Measurements from ENCODE around the gene JPH2. TPM values are rescaled to one million over a fixed set of nuclear protein-coding genes. Genes with fewer than 3 reads are reported as not detected.
"Not testable (repeated sequence)": the region's sequence is repeated elsewhere in the genome, so short reads cannot be mapped to it uniquely, and the experiment has no call there.

The JPH2 gene
- total and polyA plus RNA-seq, 2 donors: 0.14 to 2.0 TPM

DNA sequence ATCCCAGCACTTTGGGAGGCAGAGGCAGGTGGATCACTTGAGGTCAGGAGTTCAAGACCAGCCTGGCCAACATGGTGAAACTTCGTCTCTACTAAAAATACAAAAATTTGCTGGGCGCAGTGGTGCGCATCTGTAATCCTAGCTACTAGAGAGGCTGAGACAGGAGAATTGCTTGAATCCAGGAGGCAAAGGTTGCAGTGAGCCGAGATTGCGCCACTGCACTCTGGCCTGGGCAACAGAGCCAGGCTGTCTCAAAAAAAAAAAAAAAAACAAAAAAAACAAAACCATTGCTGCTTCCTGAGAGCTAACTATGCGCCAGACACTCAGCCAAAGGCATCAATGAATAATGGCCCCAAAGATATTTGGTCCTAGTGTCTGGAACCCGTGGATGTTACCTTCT lies 57.7 kb downstream of the JPH2 start:
- 95% methylated on average over 7 of the region's 7 CpGs for WGBS
- not testable (repeated sequence) for DNase-seq (ENCODE audit: low read depth in 6 of 9, low spot score in 9 of 9); H3K27ac ChIP-seq (ENCODE audit: low read depth in 1 of 2, low read length in 1 of 2)

DNA sequence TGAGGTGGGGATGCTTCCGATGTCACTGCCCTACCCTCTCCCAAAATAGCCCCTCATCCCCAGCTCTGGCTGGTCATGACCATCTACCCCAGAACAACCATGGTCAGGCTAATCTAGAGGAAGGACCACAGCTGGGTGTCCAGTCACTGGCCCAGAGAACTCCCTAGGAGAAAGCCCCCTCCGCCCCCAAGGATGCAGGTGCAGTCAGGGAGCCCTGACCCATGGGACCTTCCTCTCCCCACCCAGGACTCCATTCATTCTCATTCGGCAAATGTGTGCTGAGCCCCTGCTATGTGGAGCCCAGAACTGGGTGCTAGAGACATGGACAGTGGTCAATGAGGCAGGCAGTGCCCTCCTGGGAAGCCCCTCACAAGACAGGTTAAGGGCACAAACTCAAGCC lies 60.5 kb downstream of the JPH2 start:
- 94% methylated on average over 3 of the region's 3 CpGs for WGBS
- Histone ChIP-seq H3K27ac (ENCODE audit: low read depth in 1 of 2, low read length in 1 of 2) (no peak overlapping the region), H3K27me3 (ENCODE audit: control insufficient read depth in 2 of 2, insufficient read depth in 1 of 2, low read length in 1 of 2) (peaks cover 2 to 14% of the 10 kb centered on the region in 2 donors), H3K4me3 (ENCODE audit: low read length in 2 of 2) (no peak overlapping the region), H3K36me3 (ENCODE audit: control insufficient read depth in 2 of 2, insufficient read depth in 2 of 2, low read length in 1 of 2) (no peaks in the 10 kb centered on the region), H3K4me1 (ENCODE audit: control insufficient read depth in 2 of 2, insufficient read depth in 2 of 2, low read length in 2 of 2) (no peaks in the 10 kb centered on the region), H3K9me3 (ENCODE audit: control insufficient read depth in 2 of 2, insufficient read depth in 1 of 2, low read length in 1 of 2) (no peaks in the 10 kb centered on the region)
- no peak for DNase-seq (ENCODE audit: low read depth in 6 of 9, low spot score in 9 of 9)

More for the DNA sequence above, 57.7 kb downstream of the JPH2 start:
- H3K9me3 ChIP-seq (ENCODE audit: control insufficient read depth in 2 of 2, insufficient read depth in 1 of 2, low read length in 1 of 2); H3K36me3 ChIP-seq (ENCODE audit: control insufficient read depth in 2 of 2, insufficient read depth in 2 of 2, low read length in 1 of 2); H3K4me1 ChIP-seq (ENCODE audit: control insufficient read depth in 2 of 2, insufficient read depth in 2 of 2, low read length in 2 of 2); H3K4me3 ChIP-seq (ENCODE audit: low read length in 2 of 2); H3K27me3 ChIP-seq (ENCODE audit: control insufficient read depth in 2 of 2, insufficient read depth in 1 of 2, low read length in 1 of 2): not testable (repeated sequence)

DNA sequence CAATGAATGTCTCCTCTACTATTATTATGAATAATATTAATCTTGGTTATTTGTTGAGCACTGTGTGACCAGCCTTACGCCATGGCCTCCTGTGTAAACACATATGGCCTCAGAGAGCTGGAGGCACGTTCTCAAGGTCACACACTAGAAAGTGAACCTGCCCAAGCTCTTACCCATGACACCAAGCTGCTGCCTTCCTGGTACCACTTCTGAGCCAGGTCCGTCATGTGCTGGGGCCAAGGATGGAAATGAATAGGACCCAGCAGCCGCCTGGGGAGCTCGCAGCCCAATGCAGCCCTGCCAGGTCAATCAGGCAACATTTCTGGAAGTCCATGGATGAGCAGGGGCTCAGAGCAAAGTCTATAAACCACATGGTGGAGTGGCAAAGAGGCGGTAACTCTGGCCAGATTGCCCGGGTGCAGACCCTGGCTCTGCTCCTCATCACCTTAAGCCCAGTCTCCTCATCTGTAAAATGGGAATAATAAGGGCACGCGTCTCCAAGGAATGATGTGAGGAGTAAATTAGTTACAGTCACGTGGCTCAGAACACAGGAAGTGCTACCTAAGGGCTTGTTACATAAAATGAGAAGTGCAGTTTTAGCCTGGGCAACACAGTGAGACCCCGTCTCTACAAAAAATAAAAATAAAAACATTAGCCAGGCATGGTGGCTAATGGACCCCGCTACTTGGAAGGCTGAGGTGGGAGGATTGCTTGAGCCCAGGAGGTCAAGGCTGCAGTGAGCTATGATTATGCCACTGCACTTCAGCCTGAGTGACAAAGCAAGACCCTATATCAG lies 61.5 kb downstream of the JPH2 start:
- Histone ChIP-seq H3K27ac (ENCODE audit: low read depth in 1 of 2, low read length in 1 of 2) (no peak overlapping the region), H3K27me3 (ENCODE audit: control insufficient read depth in 2 of 2, insufficient read depth in 1 of 2, low read length in 1 of 2) (peaks cover 2 to 14% of the 10 kb centered on the region in 2 donors), H3K4me1 (ENCODE audit: control insufficient read depth in 2 of 2, insufficient read depth in 2 of 2, low read length in 2 of 2) (no peaks in the 10 kb centered on the region), H3K36me3 (ENCODE audit: control insufficient read depth in 2 of 2, insufficient read depth in 2 of 2, low read length in 1 of 2) (no peaks in the 10 kb centered on the region), H3K9me3 (ENCODE audit: control insufficient read depth in 2 of 2, insufficient read depth in 1 of 2, low read length in 1 of 2) (no peaks in the 10 kb centered on the region), H3K4me3 (ENCODE audit: low read length in 2 of 2) (no peak overlapping the region)
- DNase-seq (ENCODE audit: low read depth in 6 of 9, low spot score in 9 of 9): no peak
- 88% methylated on average over 12 of the region's 12 CpGs for WGBS

DNA sequence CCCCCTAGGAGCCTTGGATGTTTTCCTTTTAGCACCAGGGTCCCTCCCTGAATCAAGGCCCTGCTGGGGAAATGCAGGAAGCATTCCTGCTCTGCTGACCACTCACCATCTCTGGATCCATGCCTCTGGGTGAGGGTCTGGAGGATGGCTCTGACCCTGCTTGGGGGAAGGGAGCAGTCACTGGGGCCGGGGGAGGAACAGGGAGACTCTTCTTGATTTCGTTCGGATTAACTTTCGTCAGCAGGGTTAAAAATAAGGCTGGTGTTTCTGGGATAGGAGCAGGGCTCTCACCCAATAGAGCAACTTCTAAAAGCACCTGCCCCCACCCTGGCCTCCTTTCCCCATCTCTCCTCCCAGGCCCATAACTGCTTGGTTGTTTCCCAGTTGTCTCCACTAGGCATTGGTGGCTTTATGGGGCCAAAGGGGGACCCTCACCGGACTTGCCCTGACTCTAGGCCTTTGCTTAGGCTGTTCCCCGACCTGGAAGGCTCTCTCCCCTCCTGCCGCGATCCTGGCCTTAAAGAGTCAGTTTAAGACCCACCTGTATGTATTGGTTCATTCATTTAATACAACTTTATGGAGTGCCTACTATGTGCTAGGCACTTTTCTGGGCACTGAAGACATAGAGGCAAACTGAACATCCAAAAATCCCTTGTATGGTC lies 63.0 kb downstream of the JPH2 start:
- Histone ChIP-seq H3K36me3 (ENCODE audit: control insufficient read depth in 2 of 2, insufficient read depth in 2 of 2, low read length in 1 of 2) (no peaks in the 10 kb centered on the region), H3K27ac (ENCODE audit: low read depth in 1 of 2, low read length in 1 of 2) (no peak overlapping the region), H3K4me3 (ENCODE audit: low read length in 2 of 2) (no peak overlapping the region), H3K4me1 (ENCODE audit: control insufficient read depth in 2 of 2, insufficient read depth in 2 of 2, low read length in 2 of 2) (no peaks in the 10 kb centered on the region), H3K9me3 (ENCODE audit: control insufficient read depth in 2 of 2, insufficient read depth in 1 of 2, low read length in 1 of 2) (no peaks in the 10 kb centered on the region), H3K27me3 (ENCODE audit: control insufficient read depth in 2 of 2, insufficient read depth in 1 of 2, low read length in 1 of 2) (peaks cover 2 to 14% of the 10 kb centered on the region in 2 donors)
- DNase-seq (ENCODE audit: low read depth in 6 of 9, low spot score in 9 of 9): no peak
- WGBS: 95% methylated on average over 8 of the region's 8 CpGs

DNA sequence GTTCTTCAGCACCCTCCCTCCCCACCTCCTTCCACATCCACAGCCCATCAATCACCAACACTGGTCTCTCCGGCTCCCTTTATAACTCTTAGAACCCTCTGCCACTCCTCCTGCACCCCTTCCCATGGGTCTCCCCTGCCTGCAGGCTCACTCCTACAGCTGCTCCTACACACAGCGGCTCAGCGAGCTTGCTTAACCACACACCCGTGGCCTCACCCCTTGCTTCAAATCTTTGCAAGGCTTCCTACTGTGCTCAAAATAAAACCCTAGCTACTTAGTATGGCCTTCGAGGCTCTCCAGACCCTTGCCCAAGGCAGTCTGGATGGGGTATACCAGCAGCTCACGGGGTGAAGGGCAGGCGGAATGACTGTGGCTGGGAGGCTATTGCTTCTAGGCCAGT lies 63.7 kb downstream of the JPH2 start:
- no peaks in the 10 kb centered on the region for H3K4me1 ChIP-seq (ENCODE audit: control insufficient read depth in 2 of 2, insufficient read depth in 2 of 2, low read length in 2 of 2)
- H3K27me3 ChIP-seq (ENCODE audit: control insufficient read depth in 2 of 2, insufficient read depth in 1 of 2, low read length in 1 of 2): peaks cover 2 to 12% of the 10 kb centered on the region in 2 donors
- 79% methylated on average over 7 of the region's 7 CpGs for WGBS
- no peak overlapping the region for H3K27ac ChIP-seq (ENCODE audit: low read depth in 1 of 2, low read length in 1 of 2)
- no peaks in the 10 kb centered on the region for H3K9me3 ChIP-seq (ENCODE audit: control insufficient read depth in 2 of 2, insufficient read depth in 1 of 2, low read length in 1 of 2)
- H3K36me3 ChIP-seq (ENCODE audit: control insufficient read depth in 2 of 2, insufficient read depth in 2 of 2, low read length in 1 of 2): no peaks in the 10 kb centered on the region
- no peak overlapping the region for H3K4me3 ChIP-seq (ENCODE audit: low read length in 2 of 2)
- no peak for DNase-seq (ENCODE audit: low read depth in 6 of 9, low spot score in 9 of 9)

DNA sequence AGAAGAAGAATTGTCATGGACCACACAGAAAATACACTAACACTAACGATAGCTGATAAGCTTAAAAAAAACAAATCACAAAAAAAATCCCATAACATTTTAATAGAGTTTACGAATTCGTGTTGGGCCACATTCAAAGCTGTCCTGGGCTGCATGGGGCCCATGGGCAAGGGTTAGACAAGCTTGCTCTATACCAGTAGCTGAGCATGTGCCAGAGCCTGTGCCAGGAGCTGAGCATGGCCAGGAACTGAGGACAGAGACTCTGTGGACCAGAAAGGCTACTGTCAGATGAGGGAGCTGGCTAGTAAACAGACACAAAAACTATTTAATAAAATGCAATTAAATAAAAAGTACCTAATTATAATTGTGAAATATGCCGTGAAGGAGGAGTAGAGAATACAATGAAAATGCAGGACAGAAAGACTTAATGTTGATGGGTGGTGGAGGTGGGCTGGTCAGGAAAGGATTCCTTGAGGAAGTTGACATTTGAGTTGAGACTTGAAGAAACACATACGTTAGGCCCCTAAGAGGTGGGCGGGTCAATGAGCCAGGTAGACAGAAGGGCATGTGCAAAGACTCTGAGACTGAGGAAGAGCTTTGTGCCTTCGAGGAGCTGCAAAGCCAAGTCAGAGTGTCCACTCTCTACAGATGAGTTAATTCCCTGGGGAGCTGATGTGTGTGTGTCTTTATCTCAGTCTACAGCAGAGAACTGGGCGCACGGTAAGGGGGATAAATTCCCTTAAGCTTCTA lies 66.1 kb downstream of the JPH2 start:
- H3K4me1 ChIP-seq (ENCODE audit: control insufficient read depth in 2 of 2, insufficient read depth in 2 of 2, low read length in 2 of 2): no peaks in the 10 kb centered on the region
- H3K27ac ChIP-seq (ENCODE audit: low read depth in 1 of 2, low read length in 1 of 2): no peak overlapping the region
- no peak for DNase-seq (ENCODE audit: low read depth in 6 of 9, low spot score in 9 of 9)
- 86% methylated on average over 9 of the region's 9 CpGs for WGBS
- H3K27me3 ChIP-seq (ENCODE audit: control insufficient read depth in 2 of 2, insufficient read depth in 1 of 2, low read length in 1 of 2): peaks cover 12 to 25% of the 10 kb centered on the region in 2 donors
- H3K36me3 ChIP-seq (ENCODE audit: control insufficient read depth in 2 of 2, insufficient read depth in 2 of 2, low read length in 1 of 2): no peaks in the 10 kb centered on the region
- H3K4me3 ChIP-seq (ENCODE audit: low read length in 2 of 2): no peak overlapping the region
- no peaks in the 10 kb centered on the region for H3K9me3 ChIP-seq (ENCODE audit: control insufficient read depth in 2 of 2, insufficient read depth in 1 of 2, low read length in 1 of 2)

DNA sequence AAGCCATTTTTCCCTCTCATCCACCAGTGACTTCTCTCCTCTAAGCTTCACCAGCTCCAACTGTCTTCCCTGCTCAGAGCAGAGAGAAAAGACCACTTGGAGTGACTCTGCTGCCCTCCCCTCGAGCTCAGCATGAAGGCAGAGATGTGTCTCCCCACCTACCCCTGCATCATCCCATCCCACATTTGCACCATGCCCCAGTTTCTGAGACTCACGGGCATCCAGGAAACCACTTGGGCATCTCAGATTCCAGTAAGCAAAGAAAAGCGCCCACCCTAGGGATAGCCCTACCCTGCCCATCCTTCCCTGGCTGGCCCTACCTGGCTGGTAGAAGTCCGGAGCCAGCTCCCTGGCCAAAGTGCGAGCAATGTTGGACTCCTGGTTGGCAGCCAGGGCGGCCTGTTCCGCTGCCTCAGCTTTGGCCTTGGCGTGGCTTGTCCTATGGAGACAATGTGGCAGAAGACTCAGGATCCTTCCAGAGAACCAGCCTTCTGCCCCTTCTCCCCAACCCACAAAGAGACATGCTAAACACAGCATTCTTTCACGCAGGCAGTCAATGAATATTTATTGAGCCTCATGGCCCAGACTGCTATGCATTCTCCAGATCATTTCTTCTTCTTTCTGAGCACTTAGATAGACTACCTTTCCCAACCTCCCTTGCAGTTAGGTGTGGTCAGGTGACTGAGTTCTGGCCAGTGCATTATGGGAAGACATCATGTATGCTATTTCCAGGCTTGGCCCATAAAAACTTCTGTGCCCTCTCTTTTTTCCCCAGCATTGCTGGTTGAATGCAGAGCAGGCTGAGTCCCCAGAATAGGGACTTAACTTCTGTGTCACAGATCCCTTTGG lies 68.6 kb downstream of the JPH2 start:
- H3K4me1 ChIP-seq (ENCODE audit: control insufficient read depth in 2 of 2, insufficient read depth in 2 of 2, low read length in 2 of 2): no peaks in the 10 kb centered on the region
- no peaks in the 10 kb centered on the region for H3K36me3 ChIP-seq (ENCODE audit: control insufficient read depth in 2 of 2, insufficient read depth in 2 of 2, low read length in 1 of 2)
- H3K27me3 ChIP-seq (ENCODE audit: control insufficient read depth in 2 of 2, insufficient read depth in 1 of 2, low read length in 1 of 2): peaks cover 23 to 46% of the 10 kb centered on the region in 2 donors
- no peak for DNase-seq (ENCODE audit: low read depth in 6 of 9, low spot score in 9 of 9)
- no peak overlapping the region for H3K4me3 ChIP-seq (ENCODE audit: low read length in 2 of 2)
- WGBS: 94% methylated on average over 9 of the region's 9 CpGs
- no peaks in the 10 kb centered on the region for H3K9me3 ChIP-seq (ENCODE audit: control insufficient read depth in 2 of 2, insufficient read depth in 1 of 2, low read length in 1 of 2)
- no peak overlapping the region for H3K27ac ChIP-seq (ENCODE audit: low read depth in 1 of 2, low read length in 1 of 2)

DNA sequence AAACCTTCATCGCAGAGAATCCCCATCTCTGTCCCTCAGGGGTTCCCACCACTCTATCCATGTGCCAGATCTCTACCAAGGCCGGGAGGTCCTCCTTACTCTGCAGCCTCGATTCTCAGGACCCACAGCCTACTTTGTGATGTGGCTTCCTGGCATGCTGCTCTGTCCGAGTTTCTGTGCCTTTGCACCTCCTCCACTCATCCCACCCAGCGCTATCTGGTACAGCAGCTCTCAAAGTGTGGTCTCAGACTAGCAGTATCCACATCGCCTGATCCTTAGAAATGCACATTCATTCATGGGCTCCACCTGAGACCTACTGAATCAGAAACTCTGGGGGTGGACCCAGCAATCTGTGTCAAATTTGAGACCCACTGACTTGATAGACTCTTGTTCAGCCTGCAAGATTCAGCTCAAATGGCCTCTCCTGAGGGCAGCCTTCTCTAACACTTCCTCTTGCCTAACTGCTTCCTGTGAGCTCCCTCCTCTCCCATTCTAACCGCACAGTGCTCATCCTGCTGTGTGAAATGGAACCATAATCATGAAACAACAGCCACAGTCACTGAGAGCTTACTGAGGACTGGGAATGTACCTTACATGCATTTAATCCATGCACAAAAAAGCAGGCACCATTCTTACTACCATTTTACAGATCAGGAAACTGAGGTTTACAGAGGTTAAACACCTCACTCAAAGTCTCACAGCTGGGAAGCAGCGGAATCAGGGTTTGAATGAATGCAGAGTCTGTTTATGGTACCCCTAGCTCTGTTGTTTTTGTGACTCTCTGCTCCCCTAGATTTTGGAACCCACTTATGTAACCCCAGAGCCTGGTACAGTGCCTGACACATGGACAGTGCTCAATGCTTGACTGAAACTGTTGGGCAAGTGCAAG lies 69.4 kb downstream of the JPH2 start:
- WGBS: 89% methylated on average over 8 of the region's 8 CpGs
- Histone ChIP-seq H3K27me3 (ENCODE audit: control insufficient read depth in 2 of 2, insufficient read depth in 1 of 2, low read length in 1 of 2) (peaks cover 21 to 47% of the 10 kb centered on the region in 2 donors), H3K4me1 (ENCODE audit: control insufficient read depth in 2 of 2, insufficient read depth in 2 of 2, low read length in 2 of 2) (no peaks in the 10 kb centered on the region), H3K36me3 (ENCODE audit: control insufficient read depth in 2 of 2, insufficient read depth in 2 of 2, low read length in 1 of 2) (no peaks in the 10 kb centered on the region), H3K9me3 (ENCODE audit: control insufficient read depth in 2 of 2, insufficient read depth in 1 of 2, low read length in 1 of 2) (no peaks in the 10 kb centered on the region), H3K27ac (ENCODE audit: low read depth in 1 of 2, low read length in 1 of 2) (no peak overlapping the region), H3K4me3 (ENCODE audit: low read length in 2 of 2) (no peak overlapping the region)
- DNase-seq (ENCODE audit: low read depth in 6 of 9, low spot score in 9 of 9): no peak
